Measurements from ENCODE around the gene RETREG1.

- TF ChIP-seq CTCF (IDR thresholded peaks at IDR 0.05) (no peak), EZH2 (IDR thresholded peaks at IDR 0.05) (no peak)
Measured at GRCh38 chr5:16505904-16506303, 110.9 kb downstream of the RETREG1 start.

Measured in neural progenitor cell (in vitro differentiated cells).